Activated CD8-positive, alpha-beta memory T cell treated with anti-CD3 and anti-CD28 coated beads, Interleukin-2, amount 50 U/mL, for 48 hours (primary cell): ENCODE data around the gene SEC22A.
A peak's percentile ranks its signal among the peaks of the same experiment; 100 is the strongest.

Experiments
- DNase-seq: peaks from one replicate; pipeline ENCODE4 v3.0.0-alpha.2; 2020

Gene SEC22A

DNA sequence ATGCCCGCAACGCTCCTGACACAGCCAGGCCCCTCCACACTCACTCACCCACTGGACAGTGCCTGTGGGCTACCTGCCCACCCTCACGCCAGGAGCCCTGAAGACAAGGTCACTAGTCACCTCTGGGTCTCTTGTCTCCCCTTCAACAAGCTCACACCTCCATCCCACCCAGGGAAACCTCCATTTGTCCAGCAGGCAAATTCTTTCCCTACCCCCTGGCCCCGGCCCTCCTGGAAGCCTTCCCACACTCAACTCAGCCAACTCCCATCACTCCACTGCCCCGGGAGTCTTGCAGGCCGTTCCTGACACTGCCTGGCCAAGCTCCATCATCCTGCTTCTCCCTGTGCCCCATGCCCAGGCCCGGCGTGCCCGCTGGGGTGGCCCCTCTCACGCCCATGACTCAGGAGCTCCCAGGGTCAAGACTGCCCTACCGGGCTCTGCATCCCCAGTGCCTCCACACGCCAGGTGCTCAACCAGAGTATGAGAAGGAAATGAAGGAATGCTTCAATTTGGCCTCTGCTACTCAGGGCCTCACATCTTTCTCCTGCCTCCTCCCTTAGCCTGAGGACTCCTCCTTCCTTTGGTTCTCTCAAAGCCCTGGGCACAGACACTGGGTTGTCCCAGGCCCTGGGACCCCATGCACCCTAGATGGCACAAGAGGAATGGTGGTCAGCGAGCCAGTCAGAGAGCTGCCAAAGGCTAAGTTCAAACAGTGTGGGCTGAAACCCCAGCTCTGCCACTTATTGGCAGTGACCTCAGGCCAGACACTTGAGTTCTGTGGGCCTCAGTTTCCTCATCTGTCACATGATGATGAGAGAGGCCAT is 88.6 kb downstream of the SEC22A start:
- DNase-seq, result no peak

DNA sequence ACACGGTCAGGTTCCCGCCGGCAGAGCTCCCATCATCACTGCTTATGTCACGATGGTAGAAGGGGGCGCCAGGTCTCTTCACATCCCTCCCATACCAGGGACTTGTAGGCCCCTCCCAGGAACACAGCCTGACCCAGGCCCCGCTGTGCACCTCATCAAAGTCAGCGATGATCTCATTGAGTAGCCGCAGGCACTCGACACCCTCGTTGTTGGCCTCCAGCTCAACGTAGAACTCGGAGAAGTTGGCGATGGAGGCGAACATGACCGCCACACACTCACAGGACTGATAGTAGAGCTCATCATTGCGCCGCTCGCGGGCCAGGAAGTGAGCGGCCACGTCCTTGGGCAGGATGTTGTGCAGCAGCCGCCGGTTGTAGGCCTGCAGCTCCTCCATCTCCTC is 89.2 kb downstream of the SEC22A start:
- peak; percentile 22 for DNase-seq

DNA sequence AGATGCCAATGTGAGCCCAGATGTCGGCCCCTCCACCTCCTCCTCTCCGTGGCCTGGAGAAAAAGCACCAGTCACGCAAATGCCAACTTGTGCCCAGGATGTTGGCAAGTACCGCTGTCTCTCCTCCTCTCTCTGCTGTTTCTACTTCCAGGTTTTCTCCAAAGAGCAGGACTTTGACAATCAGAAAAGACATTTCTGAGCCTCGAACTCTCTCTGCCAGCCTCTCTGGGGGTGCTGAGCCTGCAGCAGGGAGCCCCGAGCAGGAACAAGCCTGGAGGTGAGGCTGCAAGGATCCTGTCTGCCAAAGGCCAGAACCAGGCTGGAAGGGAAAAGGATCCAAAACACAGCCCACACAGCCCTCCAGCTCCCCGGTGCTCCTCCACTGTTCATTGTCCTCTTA is 89.7 kb downstream of the SEC22A start:
- DNase-seq, result no peak

DNA sequence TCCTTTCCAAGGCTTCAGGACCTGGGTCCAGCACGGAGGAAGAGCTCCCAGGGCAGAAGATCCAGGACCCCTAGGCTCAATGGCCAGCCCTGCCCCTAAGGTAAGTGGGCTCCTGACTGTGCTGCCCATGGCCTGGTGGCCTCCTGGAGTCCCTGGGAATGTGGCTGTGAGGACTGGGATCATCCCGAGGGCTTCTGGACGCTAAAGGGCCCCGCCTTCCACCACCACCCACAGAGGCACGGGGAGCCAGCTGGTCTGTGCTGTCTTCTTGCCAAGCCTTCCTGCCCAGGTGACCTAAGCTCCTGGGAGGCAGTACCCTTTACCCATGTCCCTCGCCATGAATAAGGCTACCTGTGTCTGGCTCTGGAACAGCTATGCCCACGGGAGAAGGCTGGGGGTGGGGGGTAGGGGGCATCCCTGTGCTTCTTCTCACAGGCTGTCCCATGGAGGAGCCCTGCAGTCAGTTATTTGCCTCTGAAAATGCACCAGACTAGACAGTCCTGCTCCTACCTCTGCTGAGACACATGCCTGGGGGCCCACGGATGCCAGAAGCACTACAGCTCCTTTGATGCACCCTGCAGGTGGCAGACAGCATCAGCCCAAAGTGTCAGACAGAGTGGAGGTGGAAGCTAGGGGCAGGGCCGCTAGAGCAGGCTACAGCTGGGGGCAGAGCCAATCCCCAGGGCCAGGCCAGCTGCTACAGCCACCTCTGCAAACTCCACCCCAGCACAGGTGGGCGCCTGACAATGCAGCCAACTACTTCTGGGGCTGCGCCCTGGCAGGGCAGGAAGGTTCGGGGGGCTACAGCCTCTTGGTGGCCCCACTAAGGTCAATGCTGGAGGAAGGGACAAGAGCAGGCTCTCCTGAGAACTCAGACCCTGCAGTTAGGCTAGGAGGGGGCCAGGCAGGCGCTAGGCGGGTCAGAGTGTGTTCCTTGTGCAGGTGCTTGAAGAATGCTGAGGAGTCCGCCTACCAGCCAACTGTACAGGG is 90.9 kb downstream of the SEC22A start:
- DNase-seq, result no peak

- no peak for DNase-seq
Measured at GRCh38 chr3:123294296-123294938, 92.7 kb downstream of the SEC22A start.

DNA sequence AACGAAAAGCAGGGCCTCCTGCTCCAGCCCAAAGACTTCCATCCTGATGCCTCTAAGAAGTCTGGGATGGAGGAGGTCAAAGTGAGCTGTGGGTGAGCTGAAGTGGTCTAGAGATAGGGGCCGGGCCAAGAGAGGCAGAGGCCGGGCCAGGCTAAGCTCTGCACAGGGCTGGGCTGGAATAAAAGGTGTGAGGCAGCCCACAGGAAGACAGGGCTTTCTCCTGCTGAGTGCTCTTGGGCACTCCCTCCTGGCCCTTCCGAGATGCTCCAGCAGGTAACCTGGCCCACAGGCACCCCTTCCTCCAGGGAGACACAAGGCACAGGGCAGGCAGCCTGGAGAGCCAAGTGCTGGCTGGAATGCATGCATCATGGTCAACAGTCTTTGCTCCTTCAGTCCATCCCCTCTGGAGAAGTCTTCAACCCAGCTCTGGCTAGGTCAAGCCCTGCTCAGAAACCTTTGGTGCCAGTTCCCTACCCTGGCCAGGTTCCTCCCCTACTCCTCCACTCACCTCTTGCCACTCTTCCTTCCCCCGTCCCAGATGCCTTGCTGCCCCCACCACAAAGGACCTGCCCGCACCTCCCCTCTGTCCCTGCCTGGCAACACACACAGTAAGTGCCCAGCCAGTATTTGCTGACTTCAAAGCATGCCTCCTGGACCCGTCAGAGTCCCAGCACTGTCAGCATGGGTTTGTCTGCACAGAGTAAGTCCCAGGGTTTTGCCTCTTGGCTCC is 93.6 kb downstream of the SEC22A start:
- DNase-seq, result no peak

- DNase-seq, result no peak
Measured at GRCh38 chr3:123295901-123296250, 94.1 kb downstream of the SEC22A start.

- DNase-seq, result no peak
Measured at GRCh38 chr3:123296261-123296660, 94.5 kb downstream of the SEC22A start.

GRCh38 chr3:123296836-123297626 is 95.3 kb downstream of the SEC22A start:
- no peak for DNase-seq

- DNase-seq, result no peak
Measured at GRCh38 chr3:123297627-123297899, 95.8 kb downstream of the SEC22A start.

DNA sequence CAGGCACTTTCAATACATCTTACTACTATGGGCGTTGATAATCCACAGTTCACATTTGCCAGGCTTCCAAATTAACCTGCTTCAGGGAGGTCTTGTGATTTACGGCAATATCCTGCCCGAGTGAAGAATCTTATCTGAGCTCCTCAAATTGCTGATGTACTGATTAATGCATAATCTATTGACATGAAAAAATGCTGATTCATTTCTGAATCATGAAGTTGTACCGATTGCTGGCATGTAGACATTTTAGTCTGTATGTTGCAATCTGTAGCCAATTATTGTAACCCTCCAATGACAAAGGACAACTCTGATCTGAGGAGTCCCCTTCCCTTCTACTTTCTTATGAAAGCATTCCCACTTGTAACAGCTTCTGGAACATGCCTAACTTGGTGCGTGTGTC is 97.2 kb downstream of the SEC22A start:
- DNase-seq, result no peak

DNA sequence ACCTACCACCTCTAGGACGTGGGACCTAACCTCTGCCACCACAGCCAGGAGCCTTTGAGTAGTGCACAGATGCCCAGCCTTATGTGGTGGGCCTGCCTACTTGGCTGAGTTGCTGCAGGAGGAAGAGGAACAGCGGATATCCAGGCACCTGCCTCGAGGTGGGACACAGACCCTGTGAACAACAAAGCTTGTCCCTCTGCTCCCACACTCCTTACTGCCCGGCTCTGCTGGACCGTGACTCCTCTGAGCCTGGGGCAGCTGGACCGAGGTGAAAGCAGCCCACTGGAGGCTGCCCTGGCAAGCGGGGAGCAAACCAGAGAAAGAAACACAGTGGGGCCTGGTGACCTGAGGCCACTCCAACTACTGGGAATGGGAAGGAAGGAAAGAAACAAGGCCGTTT is 97.8 kb downstream of the SEC22A start:
- DNase-seq, result no peak

GRCh38 chr3:123300056-123300455 is 98.3 kb downstream of the SEC22A start:
- no peak for DNase-seq

DNA sequence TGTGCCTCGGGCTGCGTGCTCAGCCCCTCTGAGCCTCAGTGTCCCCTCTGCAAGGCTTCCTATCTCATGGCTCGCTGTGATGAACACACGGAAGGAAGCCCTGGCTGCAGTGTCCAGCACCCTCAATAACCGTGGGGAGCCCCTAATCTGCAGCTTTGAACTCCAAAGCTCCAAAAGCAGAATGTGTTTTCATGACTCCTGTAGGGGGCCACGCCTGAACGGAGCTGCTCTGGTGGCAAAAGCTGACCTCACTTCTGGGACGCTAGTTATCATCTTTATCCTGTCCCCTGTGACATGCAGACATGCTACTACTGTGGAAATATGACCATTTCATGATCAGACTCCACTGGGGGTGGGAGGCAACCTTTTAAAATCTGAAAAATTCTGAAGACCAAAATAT is 98.8 kb downstream of the SEC22A start:
- DNase-seq, result no peak

DNA sequence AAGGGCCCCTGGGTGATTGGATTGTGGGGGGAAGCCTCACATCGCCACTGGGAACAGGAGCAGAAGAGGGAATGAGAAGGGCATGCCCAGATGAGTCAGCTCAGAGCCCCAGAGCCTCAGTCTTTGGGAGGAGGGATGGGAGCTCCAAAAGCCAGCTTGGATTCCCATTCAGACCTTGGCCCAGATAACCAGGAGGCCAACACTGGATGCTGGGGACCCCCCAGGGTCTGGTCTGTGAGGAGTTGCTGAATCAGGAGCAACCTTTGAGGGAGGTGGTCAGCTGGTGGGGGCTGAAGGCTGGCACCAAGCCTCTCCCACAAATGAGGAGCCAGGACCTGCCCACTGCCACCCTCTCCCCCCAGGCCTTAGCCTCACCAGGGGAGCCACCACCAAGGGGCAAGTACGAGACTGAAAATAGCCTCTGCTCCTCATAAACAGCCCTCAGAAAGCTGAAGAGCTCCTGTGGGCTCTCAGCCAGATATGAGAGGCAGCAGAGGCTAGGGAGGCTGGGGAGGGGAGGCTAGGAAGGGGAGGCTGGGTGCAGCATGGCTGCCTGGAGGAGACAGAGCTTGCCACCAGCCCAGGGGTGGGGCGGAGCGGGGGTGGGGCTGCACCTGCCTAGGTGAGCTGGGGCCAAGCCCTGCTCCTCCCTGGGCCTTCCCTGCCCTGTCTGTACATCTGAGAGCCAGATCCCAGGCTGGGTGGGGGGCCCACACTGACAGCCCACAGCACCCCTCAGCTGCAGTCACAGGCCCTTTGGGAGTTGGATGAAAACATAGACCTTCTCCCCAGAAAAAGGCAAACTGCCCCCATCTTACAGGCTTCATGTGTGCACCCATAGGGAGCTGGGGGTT is 99.8 kb downstream of the SEC22A start:
- DNase-seq, result no peak

DNA sequence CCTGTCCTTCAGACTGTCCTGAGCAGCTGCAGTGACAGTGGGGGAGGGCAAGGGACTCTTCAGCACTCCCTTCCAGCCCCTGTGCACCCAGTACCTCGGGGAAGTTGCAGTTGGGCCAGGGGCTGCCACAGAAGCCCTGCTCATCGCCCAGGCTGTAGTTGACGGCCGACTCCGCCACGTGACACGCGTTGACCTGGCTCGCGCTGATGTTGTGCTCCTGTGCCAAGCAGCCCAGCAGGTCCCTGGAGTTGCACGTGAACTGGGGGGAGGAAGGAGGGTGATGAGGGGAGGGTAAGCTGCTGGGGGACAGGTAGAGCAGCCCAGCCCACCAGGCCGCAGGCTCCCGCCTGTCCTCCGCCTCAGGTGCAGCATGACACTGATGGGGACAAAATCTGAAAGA is 101.2 kb downstream of the SEC22A start:
- no peak for DNase-seq

DNA sequence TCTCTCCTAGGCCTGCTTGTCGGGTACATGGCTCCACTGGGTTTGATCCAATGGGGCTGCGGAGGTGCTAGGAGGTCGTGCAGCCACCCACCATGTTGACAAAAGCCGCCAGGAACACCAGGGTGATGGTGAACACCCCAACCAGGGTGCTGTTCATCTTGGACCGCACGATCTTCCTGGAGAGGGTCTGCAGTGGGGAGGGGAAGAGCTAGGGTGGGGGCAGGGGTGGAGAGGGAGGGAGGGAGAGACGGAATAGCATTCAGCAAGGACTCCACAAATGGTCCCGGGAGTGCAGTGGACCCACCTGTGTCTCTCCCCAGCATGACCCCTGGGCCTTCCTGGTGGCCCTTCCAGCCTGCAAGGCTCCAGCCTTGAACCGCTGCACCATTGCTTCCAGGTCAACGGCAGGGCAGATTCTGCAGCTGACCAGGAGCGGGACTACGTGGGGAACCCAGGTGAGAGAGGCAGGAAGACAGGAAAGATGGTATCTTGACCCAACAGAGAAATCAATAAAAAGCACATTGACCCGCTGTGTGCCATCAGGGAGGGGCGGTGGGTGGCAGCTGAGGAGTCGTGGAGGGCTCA is 102.3 kb downstream of the SEC22A start:
- DNase-seq, result no peak

- no peak for DNase-seq
Measured at GRCh38 chr3:123305192-123305591, 103.4 kb downstream of the SEC22A start.

DNA sequence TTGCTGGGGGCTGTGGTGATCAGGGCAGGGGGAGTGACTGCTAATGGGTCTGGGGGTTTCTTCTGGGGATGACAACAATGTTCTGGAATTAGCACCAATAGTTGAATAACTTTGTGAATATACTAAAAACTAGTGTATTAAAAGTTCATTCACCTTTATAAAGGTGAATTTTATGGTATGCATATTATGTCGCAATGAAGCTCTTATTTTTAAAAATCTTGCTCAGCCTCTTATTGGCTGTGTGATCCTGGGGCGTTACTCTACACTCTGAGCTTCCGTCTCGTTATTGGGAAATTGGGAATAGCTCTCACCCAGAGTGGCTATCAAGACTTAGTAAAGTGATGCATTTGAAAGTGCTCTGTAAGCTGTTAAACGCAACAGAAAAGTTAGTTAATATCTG is 105.3 kb downstream of the SEC22A start:
- DNase-seq, result no peak

DNA sequence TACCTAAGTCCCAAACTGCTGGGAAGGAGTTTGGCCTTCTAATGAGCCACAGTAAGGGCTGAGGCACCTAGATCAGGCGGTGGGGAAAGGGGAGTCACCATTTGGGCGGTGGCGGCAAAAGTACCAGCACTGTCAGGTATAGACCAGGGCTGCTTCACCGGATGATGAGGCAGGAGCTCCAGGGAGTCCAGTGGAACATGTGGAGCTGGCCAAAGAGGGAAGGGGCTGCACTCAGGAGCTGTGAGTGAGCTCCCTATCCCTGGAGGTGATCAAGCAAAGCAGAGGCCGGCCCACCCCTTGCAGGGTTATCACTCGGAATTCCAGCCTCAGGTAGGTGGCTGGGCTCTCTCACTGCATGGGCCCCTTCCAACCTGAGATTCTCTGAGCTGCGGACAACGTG is 108.4 kb downstream of the SEC22A start:
- no peak for DNase-seq

DNA sequence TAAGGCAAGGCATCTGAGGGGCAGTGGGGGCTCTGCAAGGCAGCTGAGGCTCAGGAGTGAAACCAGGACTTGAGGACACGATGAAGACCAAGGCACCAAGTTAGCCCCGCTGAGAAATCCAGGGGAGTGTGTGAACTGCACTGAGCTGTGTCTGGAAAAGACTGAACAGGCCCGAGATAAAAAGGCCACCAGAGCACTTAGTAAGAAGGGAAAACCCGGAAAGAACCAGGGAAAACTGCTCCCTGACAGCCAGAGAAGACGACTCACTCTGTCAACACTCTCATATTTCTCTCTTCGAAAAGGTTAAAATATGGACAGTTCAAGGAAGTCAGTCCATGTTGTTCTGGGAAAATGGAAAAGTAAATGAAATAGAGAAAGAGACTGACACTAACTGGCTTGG is 109.0 kb downstream of the SEC22A start:
- DNase-seq, result no peak
